ENCODE results near the gene PDCD7. TPM values are rescaled to one million over a fixed set of nuclear protein-coding genes. Genes with fewer than 3 reads are reported as not detected.

PDCD7 gene
- total RNA-seq, 2 experiments from 2014 or later, result 19.5 to 26.5 TPM

DNA sequence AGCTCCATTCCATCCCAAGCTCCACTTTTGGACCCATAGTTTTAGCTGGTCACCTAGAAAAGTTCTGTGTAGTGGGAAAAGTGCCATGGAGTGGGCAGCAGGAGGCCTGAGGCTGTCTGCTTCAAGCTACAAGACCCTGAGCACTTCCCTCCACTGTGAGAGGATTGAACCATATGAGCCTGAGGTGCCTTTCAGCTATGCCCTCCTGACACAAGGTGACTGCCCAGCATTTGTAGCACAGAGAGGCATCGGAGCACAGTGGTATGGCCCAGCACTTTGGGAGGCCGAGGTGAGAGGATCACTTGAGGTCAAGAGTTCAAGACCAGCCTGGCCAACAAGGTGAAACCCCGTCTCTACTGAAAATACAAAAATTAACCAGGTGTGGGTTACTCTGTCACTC lies 61.0 kb downstream of the PDCD7 start:
- Mint-ChIP-seq H3K36me3 (ENCODE audit: low read depth) (no peaks in the 10 kb centered on the region), H3K4me1 (peaks cover under 1% of the 10 kb centered on the region), H3K4me3 (no peak overlapping the region), H3K9me3 (no peaks in the 10 kb centered on the region), H3K27me3 (peaks cover 26% of the 10 kb centered on the region), H3K27ac (no peak overlapping the region)
- ChIA-PET POLR2A (no interaction called here), CTCF (interaction anchor here (1.4 kb wide), 1 partner anchor 11 kb away, joined by 3 read pairs; no protein-coding TSS in a partner anchor)
- DNase-seq, result no peak

DNA sequence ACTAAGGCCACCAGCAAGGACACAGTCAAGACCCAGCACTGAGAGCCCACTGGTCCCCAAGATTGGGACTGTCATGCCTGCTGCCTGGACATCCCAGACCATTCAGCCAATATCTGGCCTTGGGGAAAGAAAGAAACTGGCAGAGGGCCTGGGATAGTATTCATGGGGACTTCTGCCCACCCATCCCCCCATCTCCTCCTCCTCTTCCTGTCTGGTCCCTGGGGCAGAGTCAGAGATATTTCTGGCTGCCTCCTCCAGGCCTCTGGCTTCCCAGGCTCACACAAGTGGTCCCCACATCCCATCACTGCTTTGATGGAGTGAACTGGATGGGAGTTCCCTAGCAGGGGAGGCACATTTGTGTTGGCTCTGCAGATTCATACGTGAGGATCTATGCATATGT lies 61.6 kb downstream of the PDCD7 start:
- CTCF ChIA-PET, result interaction anchor here (1.4 kb wide), 1 partner anchor 11 kb away, joined by 3 read pairs; no protein-coding TSS in a partner anchor
- Mint-ChIP-seq H3K4me3 (no peak overlapping the region), H3K27ac (no peak overlapping the region), H3K27me3 (peaks cover 30% of the 10 kb centered on the region), H3K36me3 (ENCODE audit: low read depth) (no peaks in the 10 kb centered on the region), H3K4me1 (peaks cover 3% of the 10 kb centered on the region), H3K9me3 (no peaks in the 10 kb centered on the region)
- no peak for DNase-seq
- POLR2A ChIA-PET, result no interaction called here

DNA sequence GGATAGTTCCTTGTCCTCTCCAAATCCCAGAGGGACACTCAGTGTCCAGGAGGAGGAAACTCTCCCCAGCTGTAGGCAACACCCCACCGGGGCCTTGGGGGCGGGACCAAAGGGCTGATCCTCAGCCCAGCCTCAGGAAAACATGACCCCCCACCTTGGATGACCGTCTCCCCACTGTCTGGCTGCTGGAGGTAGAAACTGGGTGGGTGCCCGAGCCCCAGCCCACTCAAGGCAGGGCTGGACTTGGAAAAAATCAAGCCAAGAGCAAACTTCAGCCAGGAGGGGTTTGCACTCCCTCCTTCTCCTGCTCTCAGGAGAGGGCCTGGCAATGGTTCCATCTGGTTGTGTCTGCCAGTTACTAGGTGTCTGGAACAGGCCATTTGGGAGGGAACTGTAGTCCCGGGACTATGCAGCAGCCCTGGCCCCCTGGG lies 62.2 kb downstream of the PDCD7 start:
- ChIA-PET POLR2A (no interaction called here), CTCF (no interaction called here)
- no peaks in the 10 kb centered on the region for H3K9me3 Mint-ChIP-seq

DNA sequence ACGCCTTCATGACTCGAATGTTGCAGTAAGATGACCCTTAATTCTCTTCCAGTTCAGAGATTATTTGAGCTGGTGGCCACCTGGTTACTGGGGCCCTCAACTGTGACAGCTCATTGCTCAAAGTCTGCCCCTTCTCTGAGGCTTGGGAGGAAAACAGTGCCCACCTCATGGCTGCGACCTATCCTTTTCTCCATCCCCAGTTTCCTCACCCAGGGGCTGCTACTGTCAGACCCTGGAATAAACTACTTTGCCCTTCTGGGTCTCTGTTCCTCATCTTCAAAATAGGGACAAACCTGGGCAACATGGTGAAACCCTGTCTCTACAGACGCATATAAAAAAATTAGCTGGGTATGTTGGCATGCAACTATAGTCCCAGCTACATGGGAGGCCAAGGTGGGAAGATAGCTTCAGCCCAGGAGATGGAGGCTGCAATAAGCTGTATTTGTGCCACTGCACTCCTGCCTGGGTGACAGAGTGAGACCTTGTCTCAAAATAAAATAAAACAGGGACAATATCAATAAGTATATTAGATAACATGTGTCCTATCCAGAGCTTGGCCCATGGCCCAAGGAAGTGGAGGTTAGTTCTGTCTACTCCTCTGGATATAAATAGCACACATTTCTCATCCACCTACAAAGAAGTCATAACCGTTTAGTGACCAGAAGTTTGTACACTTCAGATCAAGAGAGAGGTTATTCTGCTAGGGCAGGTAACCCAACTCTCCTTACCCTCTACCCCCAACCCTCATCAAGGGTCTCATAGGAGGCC lies 63.6 kb downstream of the PDCD7 start:
- no peak for DNase-seq
- POLR2A ChIA-PET, result no interaction called here
- no peaks in the 10 kb centered on the region for H3K9me3 Mint-ChIP-seq
- peaks cover 43% of the 10 kb centered on the region for H3K27me3 Mint-ChIP-seq
- H3K36me3 Mint-ChIP-seq (ENCODE audit: low read depth), result no peaks in the 10 kb centered on the region
- H3K27ac Mint-ChIP-seq, result no peak overlapping the region
- H3K4me1 Mint-ChIP-seq, result peaks cover 3% of the 10 kb centered on the region
- CTCF ChIA-PET, result no interaction called here
- no peak overlapping the region for H3K4me3 Mint-ChIP-seq

More for the DNA sequence above, 62.2 kb downstream of the PDCD7 start:
- Mint-ChIP-seq H3K27ac (no peak overlapping the region), H3K36me3 (ENCODE audit: low read depth) (no peaks in the 10 kb centered on the region), H3K4me3 (no peak overlapping the region), H3K27me3 (peaks cover 34% of the 10 kb centered on the region), H3K4me1 (peaks cover 3% of the 10 kb centered on the region)
- no peak for DNase-seq

DNA sequence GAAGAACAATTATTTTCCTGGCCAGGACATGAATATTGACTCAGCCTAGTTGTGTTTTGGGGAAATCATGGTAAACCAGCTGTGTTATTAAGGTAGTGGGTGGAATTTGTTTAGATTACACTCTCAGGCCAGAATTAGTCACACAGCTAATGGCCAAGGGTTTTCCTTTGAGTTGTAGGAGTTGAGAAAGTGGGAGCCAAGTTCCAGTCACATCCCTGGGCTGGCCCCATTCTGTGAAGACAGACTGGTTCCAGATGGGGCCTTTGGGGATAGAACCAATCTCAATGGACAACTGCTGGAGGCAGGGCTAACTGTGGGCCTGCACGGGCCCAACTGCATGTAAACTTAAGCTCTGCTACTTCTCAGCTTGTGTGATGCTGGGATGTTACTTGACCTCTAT lies 64.4 kb downstream of the PDCD7 start:
- Mint-ChIP-seq H3K36me3 (ENCODE audit: low read depth) (no peaks in the 10 kb centered on the region), H3K27me3 (peaks cover 43% of the 10 kb centered on the region), H3K4me1 (peaks cover 3% of the 10 kb centered on the region), H3K9me3 (no peaks in the 10 kb centered on the region), H3K27ac (no peak overlapping the region), H3K4me3 (no peak overlapping the region)
- DNase-seq, result no peak
- ChIA-PET CTCF (interaction anchor here (0.6 to 0.7 kb wide), 2 partner anchors 10 to 17 kb away, joined by 3 read pairs; no protein-coding TSS in a partner anchor), POLR2A (no interaction called here)

DNA sequence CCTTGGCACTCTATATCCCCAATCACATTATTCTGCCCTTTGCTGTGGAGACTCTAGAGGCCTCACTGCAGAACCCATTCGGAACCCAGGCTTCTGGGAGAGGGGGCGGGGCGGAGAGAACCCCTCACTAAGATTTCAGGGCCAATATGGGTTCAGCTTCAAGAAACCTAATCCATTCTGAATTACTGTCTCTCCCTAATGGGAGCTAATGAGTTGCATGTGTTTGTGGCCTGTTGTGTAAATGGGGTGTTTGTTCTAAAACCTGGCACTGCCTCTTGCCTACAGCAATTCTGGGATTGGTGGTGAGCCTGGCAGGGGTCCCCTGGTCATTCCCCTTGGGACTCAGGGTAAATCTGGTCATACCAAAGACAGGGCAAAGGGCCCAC lies 65.2 kb downstream of the PDCD7 start:
- peaks cover 43% of the 10 kb centered on the region for H3K27me3 Mint-ChIP-seq
- H3K27ac Mint-ChIP-seq, result no peak overlapping the region

DNA sequence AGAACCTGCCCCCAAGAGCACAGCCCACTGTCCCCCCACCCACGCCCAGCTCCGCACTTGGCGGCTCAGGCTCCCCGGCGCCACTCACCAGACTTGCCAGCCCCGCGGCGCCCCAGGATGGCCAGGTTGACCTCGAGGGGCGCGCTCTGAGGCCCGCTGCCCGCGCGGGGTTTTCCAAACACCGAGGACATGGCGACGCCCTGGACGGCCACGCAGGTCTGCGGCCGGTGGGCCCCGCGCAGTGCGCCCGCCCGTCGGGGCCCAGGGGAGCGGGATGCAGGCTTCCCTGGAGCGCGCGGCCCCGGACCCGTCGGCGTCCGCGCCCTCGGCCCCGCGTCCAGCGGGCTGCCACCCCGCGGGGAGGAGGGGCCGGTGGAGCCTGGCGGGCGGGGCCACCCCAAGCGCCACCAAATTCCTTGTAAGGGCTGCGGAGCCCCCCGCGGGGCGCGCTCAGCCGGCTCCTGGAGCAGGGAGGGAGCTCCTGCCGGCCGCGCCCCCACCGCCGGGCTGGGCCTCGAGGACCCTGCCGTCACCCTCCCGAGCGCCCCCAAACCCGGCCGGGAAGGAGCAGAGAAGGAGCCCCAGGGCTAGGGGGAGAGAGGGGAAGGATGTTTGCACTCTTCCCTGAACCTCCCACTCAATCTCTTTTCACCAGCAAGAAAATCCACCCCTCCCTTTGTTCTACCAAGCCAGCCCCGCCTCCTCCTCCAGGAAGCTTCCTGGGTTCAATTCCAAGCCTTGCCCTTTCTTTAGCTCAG lies 65.8 kb downstream of the PDCD7 start, which contains the start of gene RASL12:
RASL12 (minus strand) TSS at position 347 of the 758 bp plus-strand sequence; CDS start at position 191, 156 bp downstream.
- H3K4me1 Mint-ChIP-seq, result peaks cover 3% of the 10 kb centered on the region
- H3K36me3 Mint-ChIP-seq (ENCODE audit: low read depth), result no peaks in the 10 kb centered on the region
- DNase-seq, result no peak
- no peak within 1 kb of the TSS for H3K27ac Mint-ChIP-seq
- ChIA-PET POLR2A (no interaction called here), CTCF (interaction anchor here (0.6 to 1.5 kb wide), 3 partner anchors 9 to 88 kb away, joined by 3 to 4 read pairs (median 3); partner anchors contain the start of gene KBTBD13)
- no peak within 1 kb of the TSS for H3K4me3 Mint-ChIP-seq
- H3K9me3 Mint-ChIP-seq, result no peaks in the 10 kb centered on the region
- peaks cover 43% of the 10 kb centered on the region for H3K27me3 Mint-ChIP-seq

More for the DNA sequence above, 65.2 kb downstream of the PDCD7 start:
- ChIA-PET CTCF (interaction anchor here (1.5 kb wide), 1 partner anchor 8 kb away, joined by 3 read pairs; the partner anchor contains the start of gene KBTBD13), POLR2A (no interaction called here)
- Mint-ChIP-seq H3K9me3 (no peaks in the 10 kb centered on the region), H3K36me3 (ENCODE audit: low read depth) (no peaks in the 10 kb centered on the region), H3K4me1 (peaks cover 3% of the 10 kb centered on the region), H3K4me3 (no peak overlapping the region)
- DNase-seq, result no peak

Other genes starting within 250 kb of the PDCD7 start
- gene ANKDD1A, start 221.9 kb downstream of the PDCD7 start, total RNA-seq, result 1 to 10 TPM in 1 of 2 experiments, under 1 TPM in 1; 0.87 to 1.1 TPM
- 10 to 100 TPM; 59.0 to 65.5 TPM for gene SPG21, start 143.9 kb downstream of the PDCD7 start, total RNA-seq
- gene MTFMT, start 104.2 kb downstream of the PDCD7 start, total RNA-seq, result 10 to 100 TPM; 13.7 to 15.9 TPM
- gene SLC51B, start 88.4 kb downstream of the PDCD7 start, total RNA-seq, result not detected
- gene RASL12, start 65.8 kb downstream of the PDCD7 start, total RNA-seq, result not detected
- not detected for gene KBTBD13, start 57.1 kb downstream of the PDCD7 start, total RNA-seq
- 1 to 10 TPM; 3.8 to 5.3 TPM for gene UBAP1L, start 18.6 kb downstream of the PDCD7 start, total RNA-seq
- gene CLPX, start 51.5 kb upstream of the PDCD7 start, total RNA-seq, result 10 to 100 TPM; 44.9 to 47.3 TPM
- gene CILP, start 77.7 kb upstream of the PDCD7 start, total RNA-seq, result under 1 TPM; 0.04 to 0.12 TPM
- 10 to 100 TPM; 19.0 to 21.7 TPM for gene PARP16, start 153.1 kb upstream of the PDCD7 start, total RNA-seq
- gene RNU5A-1, start 162.2 kb upstream of the PDCD7 start, total RNA-seq, result not detected
- gene RNU5B-1, start 170.9 kb upstream of the PDCD7 start, total RNA-seq, result 10 to 100 TPM; 14.4 to 36.1 TPM
- gene IGDCC3, start 244.2 kb upstream of the PDCD7 start, total RNA-seq, result not detected